ENCODE results near the gene ICAM1. TPM values are rescaled to one million over a fixed set of nuclear protein-coding genes. Genes with fewer than 3 reads are reported as not detected.
"Not testable (repeated sequence)": the region's sequence is repeated elsewhere in the genome, so short reads cannot be mapped to it uniquely, and the experiment has no call there.

Gene ICAM1
- polyA plus RNA-seq, 4 donors = 6.1 to 7.5 (median 6.6) TPM

DNA sequence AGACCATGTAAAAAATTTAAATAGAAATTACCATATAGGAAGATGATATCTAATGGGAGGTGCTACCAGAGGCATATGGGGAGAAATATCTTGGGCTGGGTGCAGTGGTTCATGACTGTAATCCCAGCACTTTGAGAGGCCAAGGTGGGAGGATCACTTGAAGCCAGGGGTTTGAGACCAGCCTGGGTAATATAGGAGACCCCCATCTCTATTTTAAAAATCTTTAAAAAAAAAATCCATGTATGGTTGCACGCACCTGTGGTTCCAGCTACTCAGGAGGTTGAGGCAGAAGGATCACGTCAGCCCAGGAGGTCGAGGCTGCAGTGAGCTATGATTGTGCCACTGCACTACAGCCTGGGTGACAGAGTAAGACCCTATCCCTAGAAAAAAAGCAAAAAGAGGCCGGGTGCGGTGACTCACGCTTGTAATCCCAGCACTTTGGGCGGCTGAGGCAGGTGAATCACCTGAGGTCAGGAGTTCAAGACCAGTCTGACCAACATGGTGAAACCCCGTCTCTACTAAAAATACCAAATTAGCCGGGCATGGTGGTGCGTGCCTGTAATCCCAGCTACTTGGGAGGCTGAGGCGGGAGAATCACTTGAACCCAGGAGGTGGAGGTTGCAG is 29.0 kb upstream of the ICAM1 start:
- DNase-seq (ENCODE audit: low read depth in 4 of 4, low spot score in 3 of 4) = not testable (repeated sequence)

DNA sequence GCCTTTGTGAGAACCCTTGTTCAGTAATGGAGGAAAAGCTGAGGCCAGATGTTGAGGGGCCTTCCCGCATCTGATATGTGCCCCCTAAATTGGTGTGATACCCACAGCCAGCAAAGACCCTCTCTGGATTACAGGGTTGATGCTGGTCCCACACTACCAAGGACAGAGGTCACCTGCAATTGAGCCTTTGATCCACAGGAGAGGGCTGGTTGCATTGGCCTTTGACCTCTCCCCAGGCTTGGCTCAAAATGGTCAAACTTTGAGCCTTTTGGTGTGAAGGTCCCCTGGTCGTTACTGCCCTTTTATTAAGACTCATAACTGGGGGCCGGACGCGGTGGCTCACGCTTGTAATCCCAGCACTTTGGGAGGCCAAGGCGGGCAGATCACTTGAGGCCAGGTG is 27.3 kb upstream of the ICAM1 start:
- no peak for DNase-seq (ENCODE audit: low read depth in 4 of 4, low spot score in 3 of 4)

DNA sequence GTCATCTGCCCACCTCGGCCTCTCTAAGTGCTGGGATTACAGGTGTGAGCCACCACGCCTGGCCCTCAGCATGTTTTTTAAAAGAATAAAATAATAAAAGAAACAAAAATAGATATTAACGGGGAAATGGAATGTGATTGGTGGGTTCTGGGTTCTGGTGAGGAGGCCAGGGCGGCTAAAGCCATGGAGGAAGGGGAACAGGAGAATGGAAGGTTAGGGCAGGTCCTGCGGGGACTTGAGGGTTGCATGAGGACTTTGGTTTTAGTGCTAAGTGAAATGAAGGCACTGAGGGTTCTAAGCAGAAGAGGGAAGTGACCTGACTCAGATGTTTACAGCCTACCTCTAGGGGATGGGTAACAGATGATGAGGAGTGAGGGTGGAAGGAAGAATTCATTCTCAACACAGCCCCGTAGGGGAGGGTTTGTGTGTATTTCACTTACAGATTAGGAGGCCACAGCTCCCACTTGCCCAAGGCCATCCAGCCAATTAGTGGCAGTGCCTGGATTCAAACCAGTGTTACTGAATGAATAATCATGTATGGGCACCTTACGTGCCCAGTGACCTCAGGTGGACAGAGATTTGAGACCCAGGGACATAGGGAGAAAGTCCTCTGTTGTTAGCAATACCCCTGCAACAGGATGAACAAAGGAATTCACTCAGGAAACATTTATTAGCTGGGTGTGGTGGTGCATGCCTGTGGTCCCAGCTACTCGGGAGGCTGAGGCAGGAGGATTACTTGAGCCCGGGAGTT is 25.6 kb upstream of the ICAM1 start:
- DNase-seq (ENCODE audit: low read depth in 4 of 4, low spot score in 3 of 4) = no peak

DNA sequence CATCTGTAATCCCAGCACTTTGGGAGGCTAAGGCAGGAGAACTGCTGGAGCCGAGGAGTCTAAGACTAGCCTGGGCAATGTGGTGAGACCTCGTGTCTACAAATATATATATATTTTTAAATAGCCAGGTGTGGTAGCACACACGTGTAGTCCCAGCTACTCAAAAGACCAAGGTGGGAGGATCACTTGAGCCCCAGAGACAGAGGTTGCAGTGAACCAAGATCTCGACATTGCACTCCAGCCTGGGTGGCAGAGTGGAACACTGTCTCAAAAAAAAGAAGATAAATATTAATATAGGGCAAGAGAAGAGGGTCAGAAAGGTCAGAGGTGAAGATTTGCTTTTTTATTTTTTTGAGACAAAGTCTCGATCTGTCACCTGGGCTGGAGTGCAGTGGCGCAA is 24.4 kb upstream of the ICAM1 start:
- no peak for DNase-seq (ENCODE audit: low read depth in 4 of 4, low spot score in 3 of 4)

DNA sequence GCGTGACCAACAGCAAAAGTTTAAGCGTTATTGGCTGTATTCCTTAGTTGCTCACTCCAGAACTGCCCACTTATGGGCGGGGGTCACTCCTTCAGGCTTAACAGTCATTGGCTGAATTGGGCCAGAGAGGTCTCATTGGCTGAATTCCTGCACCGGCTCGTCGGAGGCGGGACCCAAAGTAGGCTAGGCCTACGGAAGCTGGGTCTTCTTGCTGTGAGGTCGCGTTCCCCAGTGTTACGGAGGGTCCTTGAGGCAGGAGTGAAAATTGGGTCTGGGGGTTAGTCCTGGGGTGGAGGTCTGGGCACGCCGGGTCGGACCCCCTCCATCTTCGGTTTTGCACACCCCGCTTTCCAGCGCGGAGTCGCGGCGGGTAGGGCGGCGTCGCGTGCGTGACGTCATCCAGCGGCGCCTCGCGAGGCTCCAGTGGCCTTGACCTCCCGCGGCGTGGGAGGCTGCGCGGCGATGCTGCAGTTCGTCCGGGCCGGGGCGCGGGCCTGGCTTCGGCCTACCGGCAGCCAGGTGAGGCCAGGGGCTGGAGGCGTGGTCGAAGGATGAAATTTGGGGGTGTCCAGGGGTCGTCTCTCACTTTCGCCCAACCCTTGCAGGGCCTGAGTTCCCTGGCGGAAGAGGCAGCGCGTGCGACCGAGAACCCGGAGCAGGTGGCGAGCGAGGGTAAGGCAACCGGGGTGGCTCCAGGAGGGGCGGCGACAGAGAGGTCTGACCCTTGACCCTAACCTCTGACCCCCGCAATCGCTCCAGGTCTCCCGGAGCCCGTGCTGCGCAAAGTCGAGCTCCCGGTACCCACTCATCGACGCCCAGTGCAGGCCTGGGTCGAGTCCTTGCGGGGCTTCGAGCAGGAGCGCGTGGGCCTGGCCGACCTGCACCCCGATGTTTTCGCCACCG is 18.9 kb upstream of the ICAM1 start, which contains the start of gene MRPL4:
MRPL4 (plus strand) TSS at position 423 of the 903 bp plus-strand sequence; CDS start at position 463, 40 bp downstream.
- DNase-seq (ENCODE audit: low read depth in 4 of 4, low spot score in 3 of 4) = peak; percentile 95 to 97 (median 96)

DNA sequence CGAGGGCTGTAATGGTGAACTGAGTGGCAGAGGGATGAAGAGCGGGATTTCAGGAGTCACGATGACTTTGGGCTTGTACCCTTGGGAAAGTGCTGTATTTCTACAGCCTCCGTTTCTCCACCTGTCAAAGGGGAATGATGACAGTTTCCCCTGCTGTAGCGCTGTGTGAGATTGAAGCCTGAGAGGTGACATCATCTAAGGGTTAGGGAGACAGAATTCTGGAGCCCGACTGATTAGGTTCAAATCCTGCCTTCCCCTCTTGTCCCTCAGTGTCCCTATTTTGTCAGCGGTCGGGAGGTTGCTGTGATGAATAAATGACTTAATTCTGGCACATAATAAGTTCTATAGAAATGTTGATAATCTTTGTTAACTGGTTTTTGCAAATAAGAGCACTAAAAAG is 18.2 kb upstream of the ICAM1 start:
- DNase-seq (ENCODE audit: low read depth in 4 of 4, low spot score in 3 of 4) = no peak

DNA sequence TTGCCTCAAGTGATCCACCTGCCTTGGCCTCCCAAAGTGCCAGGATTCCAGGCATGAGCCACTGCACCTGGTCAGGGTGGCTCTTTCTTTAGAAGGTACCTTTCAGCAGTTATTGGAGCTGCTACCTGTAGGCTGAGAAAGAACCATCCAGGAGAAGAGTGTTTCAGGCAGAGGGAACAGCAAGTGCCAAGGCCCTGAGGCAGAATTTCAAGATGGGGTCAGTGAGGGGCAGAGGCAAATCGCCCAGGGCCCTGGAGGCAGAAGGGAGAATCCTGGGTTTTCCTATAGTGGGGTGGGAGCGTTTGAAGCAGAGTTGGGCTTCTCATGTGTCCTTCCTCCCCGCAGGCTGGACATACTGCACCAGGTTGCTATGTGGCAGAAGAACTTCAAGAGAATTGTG is 16.7 kb upstream of the ICAM1 start:
- no peak for DNase-seq (ENCODE audit: low read depth in 4 of 4, low spot score in 3 of 4)

DNA sequence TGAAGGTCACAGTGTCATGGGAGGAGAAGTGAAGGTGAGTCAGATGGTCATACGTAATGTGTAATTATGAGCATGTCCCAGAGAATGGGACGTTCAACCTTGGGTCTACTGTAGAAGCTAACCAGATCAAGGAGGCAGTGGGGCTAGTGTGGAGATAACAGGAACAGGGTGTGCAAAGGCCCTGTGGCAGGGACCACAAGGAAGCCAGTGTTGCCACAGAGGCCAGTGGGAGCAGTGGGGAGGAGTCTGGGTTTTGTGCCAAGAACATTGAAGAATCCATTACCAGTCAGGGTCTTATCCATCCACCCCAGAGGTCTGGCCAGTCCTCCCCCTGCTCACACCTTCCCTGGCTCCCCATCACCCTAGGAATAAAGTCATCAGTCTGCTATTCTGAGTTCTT is 15.6 kb upstream of the ICAM1 start:
- no peak for DNase-seq (ENCODE audit: low read depth in 4 of 4, low spot score in 3 of 4)

DNA sequence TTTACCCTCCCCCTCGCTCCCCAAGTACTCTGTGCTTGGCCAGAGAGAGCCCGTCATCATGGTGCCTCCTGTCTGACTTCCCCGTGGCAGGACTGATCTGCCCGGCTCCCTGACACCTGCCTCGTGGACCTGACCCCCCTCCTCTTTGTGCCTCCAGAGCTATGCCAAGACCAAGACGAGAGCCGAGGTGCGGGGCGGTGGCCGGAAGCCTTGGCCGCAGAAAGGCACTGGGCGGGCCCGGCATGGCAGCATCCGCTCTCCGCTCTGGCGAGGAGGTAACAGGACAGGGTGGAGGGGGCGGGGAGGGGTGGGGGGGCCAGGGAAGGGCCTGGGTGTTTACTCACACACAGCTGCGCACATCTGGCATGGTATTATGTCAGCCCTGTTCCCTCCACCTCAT is 14.4 kb upstream of the ICAM1 start:
- DNase-seq (ENCODE audit: low read depth in 4 of 4, low spot score in 3 of 4) = no peak

DNA sequence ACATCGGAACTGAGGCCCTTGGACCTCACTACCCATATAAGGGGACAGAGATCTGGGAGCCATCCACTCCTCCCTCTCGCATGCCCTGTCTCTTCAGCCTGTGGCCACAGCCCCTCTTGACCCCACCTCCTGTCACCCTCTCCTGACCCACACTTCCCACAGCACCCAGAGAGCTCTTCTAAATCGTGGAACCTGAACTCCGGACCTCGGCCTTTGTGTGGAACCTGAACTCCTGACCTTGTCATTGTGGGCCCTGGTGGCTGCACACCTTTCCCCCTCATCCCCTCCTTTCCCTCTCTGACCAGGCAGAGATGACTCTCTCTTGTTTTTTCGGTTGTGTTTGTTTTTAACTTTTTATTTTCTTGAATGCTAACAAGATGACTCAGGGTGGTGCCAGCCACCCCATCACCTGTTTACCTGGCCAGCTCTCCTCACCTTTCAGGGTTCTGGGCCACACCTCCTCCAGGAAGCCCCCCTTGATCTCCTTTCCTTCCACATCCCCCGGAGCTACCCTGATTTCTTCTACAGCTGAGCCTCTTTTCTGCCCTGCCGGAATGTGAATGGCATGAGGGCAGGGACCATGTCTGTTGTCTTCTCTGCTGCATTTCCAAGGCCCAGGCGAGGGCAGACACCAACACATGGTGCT is 13.8 kb upstream of the ICAM1 start:
- no peak for DNase-seq (ENCODE audit: low read depth in 4 of 4, low spot score in 3 of 4)

DNA sequence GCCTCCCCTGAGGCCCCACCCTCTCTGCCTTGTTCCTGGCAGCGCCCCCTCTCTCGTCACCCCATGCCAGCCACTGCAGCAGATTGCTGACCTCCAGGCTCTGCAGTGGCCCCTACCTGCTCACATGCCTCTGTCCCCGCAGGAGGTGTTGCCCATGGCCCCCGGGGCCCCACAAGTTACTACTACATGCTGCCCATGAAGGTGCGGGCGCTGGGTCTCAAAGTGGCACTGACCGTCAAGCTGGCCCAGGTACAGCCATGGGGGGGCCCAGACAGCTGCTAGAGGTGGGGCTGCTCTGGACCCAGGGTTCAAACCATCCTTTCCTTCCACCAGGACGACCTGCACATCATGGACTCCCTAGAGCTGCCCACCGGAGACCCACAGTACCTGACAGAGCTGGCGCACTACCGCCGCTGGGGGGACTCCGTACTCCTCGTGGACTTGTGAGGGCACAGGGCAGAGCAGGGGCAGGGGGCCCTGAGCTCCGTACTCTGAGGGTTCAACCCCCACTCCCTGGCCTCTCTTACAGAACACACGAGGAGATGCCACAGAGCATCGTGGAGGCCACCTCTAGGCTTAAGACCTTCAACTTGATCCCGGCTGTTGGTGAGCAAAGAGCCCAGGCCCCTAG is 12.7 kb upstream of the ICAM1 start:
- DNase-seq (ENCODE audit: low read depth in 4 of 4, low spot score in 3 of 4) = no peak

DNA sequence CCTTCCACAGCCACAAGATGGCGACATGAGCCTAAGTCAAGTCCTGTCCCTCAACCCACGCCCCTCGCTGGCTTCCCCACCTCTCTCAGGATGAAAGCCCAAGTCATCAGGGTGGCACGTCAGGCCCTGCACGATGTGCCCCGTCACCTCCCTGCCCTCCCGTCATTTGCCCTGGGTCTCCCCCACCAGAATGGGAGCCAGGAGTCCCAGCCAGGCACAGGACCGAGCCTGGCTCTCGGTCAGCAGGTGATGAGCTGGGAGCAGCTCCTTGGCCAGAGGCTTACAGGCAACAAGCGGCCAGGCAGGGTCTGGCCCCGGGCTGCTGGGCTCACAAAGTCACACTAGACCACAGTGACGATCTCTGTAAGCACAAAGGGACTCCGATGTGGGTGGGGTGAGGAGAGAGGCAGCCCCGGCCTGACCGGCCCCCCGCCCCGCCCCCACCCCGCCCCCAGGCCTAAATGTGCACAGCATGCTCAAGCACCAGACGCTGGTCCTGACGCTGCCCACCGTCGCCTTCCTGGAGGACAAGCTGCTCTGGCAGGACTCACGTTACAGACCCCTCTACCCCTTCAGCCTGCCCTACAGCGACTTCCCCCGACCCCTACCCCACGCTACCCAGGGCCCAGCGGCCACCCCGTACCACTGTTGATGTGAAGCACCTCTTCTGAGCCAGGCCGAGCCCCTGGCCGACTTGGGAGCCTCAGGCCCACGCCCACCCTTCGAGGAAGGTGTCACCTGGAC is 11.6 kb upstream of the ICAM1 start:
- DNase-seq (ENCODE audit: low read depth in 4 of 4, low spot score in 3 of 4) = peak in 2 of 4 donors; percentile 70 to 83

DNA sequence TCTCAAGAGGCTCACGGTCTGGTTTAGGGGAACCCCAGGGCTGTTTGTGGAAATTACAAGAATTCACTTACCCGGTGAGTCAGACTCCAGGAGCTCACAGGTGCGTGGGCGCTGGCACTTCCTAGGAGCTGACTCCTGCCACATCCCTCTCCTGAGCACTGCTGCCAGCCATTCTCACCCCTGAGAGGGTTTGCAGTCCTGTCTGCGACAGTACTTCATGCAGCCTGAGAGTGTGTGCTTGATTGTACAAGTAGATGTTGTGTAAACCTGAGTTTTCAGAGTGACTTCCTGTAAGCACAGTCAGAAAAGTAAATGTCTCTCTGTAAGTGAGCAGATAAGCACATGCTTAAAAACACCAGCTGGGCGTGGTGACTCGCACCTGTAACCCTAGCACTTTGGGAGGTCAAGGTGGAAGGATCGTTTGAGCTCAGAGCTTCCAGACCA is 10.8 kb upstream of the ICAM1 start:
- no peak for DNase-seq (ENCODE audit: low read depth in 4 of 4, low spot score in 3 of 4)

DNA sequence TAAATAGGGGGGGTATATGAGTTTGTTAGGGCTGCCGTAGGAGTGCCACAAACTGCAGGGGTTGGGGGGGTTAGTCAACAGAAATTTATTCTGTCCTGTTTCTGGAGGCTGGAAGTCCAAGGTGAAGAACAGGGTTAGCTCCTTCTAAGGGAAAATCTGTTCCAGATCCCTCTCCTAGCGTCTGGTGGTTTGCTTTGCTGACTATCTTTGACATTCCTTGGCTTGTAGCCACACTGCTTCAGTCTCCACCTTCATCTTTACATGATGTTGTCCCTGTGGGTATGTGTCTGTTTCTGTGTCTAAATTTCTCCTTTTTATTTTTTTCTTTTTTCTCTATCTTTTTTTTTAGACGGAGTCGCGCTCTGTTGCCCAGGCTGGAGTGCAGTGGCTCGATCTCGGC is 8.1 kb upstream of the ICAM1 start:
- DNase-seq (ENCODE audit: low read depth in 4 of 4, low spot score in 3 of 4) = no peak

DNA sequence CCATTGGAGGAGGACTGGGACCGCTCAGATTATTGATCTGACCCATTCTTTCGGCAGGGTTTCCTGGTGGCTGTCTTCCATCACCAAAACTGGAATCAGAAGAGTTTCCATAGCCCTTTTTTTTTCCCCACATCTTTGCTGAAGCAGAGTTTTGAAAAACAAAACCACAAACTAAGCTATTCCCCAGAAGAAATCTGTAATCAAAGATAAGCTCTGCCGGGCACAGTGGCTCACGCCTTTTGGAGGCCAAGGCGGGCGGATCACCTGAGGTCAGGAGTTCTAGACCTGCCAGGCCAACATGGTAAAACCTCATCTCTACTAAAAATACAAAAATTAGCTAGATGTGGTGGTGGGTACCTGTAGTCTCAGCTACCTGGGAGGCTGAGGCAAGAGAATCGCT is 4.2 kb upstream of the ICAM1 start:
- DNase-seq (ENCODE audit: low read depth in 4 of 4, low spot score in 3 of 4) = no peak

DNA sequence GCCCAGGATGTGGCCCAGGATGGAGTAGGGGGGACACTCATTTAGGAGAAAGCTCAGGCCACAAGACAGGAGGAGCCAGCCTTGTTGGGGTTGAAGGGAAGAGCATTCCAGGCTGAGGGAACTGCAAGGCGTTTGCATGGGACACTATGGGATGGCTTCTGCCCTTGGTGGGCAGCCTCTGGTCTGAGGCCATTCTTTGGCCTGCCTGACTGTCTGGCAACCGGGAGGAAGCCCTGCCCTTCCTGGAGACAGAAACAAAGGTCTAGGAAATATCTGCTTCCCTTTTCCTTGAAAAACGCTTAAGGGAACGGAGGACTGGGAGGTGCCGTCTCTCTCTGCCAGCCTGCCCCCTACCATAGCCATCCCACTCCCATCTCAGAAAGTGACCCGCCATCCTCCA is 2.8 kb upstream of the ICAM1 start:
- no peak for DNase-seq (ENCODE audit: low read depth in 4 of 4, low spot score in 3 of 4)

DNA sequence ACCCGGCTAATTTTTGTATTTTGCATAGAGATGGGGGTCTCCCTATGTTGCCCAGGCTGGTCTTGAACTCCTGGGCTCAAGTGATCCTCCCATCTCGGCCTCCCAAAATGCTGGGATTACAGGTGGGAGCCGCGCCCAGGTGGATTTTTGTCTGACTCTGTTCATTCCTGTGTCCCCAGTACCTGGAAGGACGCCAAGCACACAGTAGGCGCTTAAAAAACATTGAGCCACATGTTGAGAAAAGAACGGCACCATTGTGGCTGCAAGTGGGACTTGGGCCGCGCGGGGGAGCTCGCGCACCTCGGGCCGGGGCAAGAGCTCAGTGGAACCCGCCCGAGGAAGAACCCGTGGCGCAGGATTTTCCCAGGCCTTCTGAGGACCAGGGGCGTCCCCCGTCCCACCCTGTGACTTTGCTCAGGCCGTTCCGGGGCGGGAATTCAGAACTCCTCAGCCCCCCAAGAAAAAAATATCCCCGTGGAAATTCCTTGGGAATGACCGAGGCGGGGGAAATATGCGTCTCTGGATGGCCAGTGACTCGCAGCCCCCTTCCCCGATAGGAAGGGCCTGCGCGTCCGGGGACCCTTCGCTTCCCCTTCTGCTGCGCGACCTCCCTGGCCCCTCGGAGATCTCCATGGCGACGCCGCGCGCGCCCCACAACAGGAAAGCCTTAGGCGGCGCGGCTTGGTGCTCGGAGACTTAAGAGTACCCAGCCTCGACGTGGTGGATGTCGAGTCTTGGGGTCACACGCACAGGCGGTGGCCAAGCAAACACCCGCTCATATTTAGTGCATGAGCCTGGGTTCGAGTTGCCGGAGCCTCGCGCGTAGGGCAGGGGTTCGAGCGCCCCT is 1.4 kb upstream of the ICAM1 start:
- DNase-seq (ENCODE audit: low read depth in 4 of 4, low spot score in 3 of 4) = peak in 1 of 4 donors; percentile 58

DNA sequence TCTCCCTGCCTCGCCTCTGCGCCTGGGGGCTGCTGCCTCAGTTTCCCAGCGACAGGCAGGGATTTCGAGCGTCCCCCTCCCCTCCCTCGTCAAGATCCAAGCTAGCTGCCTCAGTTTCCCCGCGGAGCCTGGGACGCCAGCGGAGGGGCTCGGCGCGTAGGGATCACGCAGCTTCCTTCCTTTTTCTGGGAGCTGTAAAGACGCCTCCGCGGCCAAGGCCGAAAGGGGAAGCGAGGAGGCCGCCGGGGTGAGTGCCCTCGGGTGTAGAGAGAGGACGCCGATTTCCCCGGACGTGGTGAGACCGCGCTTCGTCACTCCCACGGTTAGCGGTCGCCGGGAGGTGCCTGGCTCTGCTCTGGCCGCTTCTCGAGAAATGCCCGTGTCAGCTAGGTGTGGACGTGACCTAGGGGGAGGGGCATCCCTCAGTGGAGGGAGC is 722 bp upstream of the ICAM1 start:
- DNase-seq (ENCODE audit: low read depth in 4 of 4, low spot score in 3 of 4) = no peak
